Muscle of back (tissue), 11 donors: ENCODE data around the gene PGPEP1. TPM values are rescaled to one million over a fixed set of nuclear protein-coding genes. Genes with fewer than 3 reads are reported as not detected.
A peak's percentile ranks its signal among the peaks of the same experiment; 100 is the strongest.
"Not testable (repeated sequence)": the region's sequence is repeated elsewhere in the genome, so short reads cannot be mapped to it uniquely, and the experiment has no call there.

Source experiments
- DNase-seq, 3 donors: peaks; one replicate each; pipeline versions ENCODE4 v3.0.0 to v3.0.0-alpha.2; 2013
- polyA plus RNA-seq, 10 donors: library from polyadenylated mRNA; unstranded; fragments of 120-200 nt; gene quantifications; one replicate each; pipeline ENCODE4 v1.2.1, GENCODE V29; 2013; ENCODE audit not compliant: insufficient read length in 10 of 10

PGPEP1 gene
- polyA plus RNA-seq, 10 donors = 8.6 to 15.8 (median 10.2) TPM

- DNase-seq = no peak
Measured at GRCh38 chr19:18390065-18390907, 49.9 kb downstream of the PGPEP1 start.

- DNase-seq = no peak
Measured at GRCh38 chr19:18391509-18392075, 51.2 kb downstream of the PGPEP1 start.

GRCh38 chr19:18392417-18392816, 52.0 kb downstream of the PGPEP1 start:
- DNase-seq = no peak

GRCh38 chr19:18392926-18393325, 52.5 kb downstream of the PGPEP1 start:
- no peak for DNase-seq

- no peak for DNase-seq
Measured at GRCh38 chr19:18393836-18394235, 53.4 kb downstream of the PGPEP1 start.

GRCh38 chr19:18396471-18397241, 56.3 kb downstream of the PGPEP1 start:
- DNase-seq = peak in 1 of 3 donors; percentile 27

- DNase-seq = peak in 1 of 3 donors; percentile 69
Measured at GRCh38 chr19:18397242-18398202, 57.1 kb downstream of the PGPEP1 start, which contains the start of gene LRRC25. Gene LRRC25 (minus strand): TSS chr19:18397622. CDS start chr19:18396963, 659 bp downstream.

GRCh38 chr19:18399008-18399407, 58.6 kb downstream of the PGPEP1 start:
- no peak for DNase-seq

GRCh38 chr19:18401580-18402112, 61.2 kb downstream of the PGPEP1 start:
- DNase-seq = peak; percentile 56 to 94 (median 84)

GRCh38 chr19:18402455-18403248, 62.3 kb downstream of the PGPEP1 start:
- DNase-seq = not testable (repeated sequence)

- DNase-seq = not testable (repeated sequence)
Measured at GRCh38 chr19:18405754-18406153, 65.4 kb downstream of the PGPEP1 start.

- DNase-seq = no peak
Measured at GRCh38 chr19:18406749-18407148, 66.4 kb downstream of the PGPEP1 start.

- DNase-seq = no peak
Measured at GRCh38 chr19:18408053-18408476, 67.7 kb downstream of the PGPEP1 start.

- no peak for DNase-seq
Measured at GRCh38 chr19:18412610-18413239, 72.3 kb downstream of the PGPEP1 start.

GRCh38 chr19:18414504-18415177, 74.2 kb downstream of the PGPEP1 start:
- DNase-seq = peak in 1 of 3 donors; percentile 67

GRCh38 chr19:18415178-18415867, 74.9 kb downstream of the PGPEP1 start:
- peak; percentile 75 to 96 (median 85) for DNase-seq

GRCh38 chr19:18416778-18417249, 76.4 kb downstream of the PGPEP1 start:
- peak; percentile 90 to 98 (median 95) for DNase-seq
